CD4-positive, alpha-beta memory T cell (primary cell): ENCODE measurements around the gene WASL. TPM values are rescaled to one million over a fixed set of nuclear protein-coding genes. Genes with fewer than 3 reads are reported as not detected.

Experiments
- CTCF ChIA-PET: fragments of 350-600 bp; sonication (Branson Sonifier 250); formaldehyde crosslinking; loops from one replicate; lab custom pipeline; 2021; ENCODE audit warnings: inconsistent platforms; ENCODE audit not compliant: partially characterized antibody; lab: Charles Lee
- POLR2A ChIA-PET: fragments of 350-600 bp; sonication (Branson Sonifier 250); formaldehyde crosslinking; loops from one replicate; lab custom pipeline; 2021; ENCODE audit not compliant: partially characterized antibody; lab: Charles Lee
- DNase-seq, 5 donors: peaks; one replicate each; pipeline versions ENCODE4 v3.0.0 to v3.0.0-alpha.2; 2020 to 2022; ENCODE audit warnings: mixed read lengths in 1 of 5
- H3K27ac ChIP-seq: one replicate; pipeline ENCODE4 v1.7.0; 2013; ENCODE audit warnings: low read depth, low read length
- H3K27me3 ChIP-seq: 2 replicates; pipeline ENCODE4 v1.7.0; 2013; ENCODE audit warnings: mild to moderate bottlenecking, low read length, moderate library complexity; ENCODE audit not compliant: insufficient read depth
- H3K36me3 ChIP-seq: 2 replicates; pipeline ENCODE4 v1.7.0; 2013; ENCODE audit warnings: mild to moderate bottlenecking, low read length, moderate library complexity; ENCODE audit not compliant: insufficient read depth
- H3K4me1 ChIP-seq: 2 replicates; pipeline ENCODE4 v1.7.0; 2013; ENCODE audit warnings: mild to moderate bottlenecking, low read length, moderate library complexity; ENCODE audit not compliant: insufficient read depth
- H3K4me3 ChIP-seq, 2 donors: one replicate each; pipeline ENCODE4 v1.7.0; 2013; ENCODE audit warnings: low read length in 2 of 2, mild to moderate bottlenecking in 1 of 2
- H3K9me3 ChIP-seq, 2 donors: one replicate each; pipeline ENCODE4 v1.7.0; 2013; ENCODE audit warnings: low read length in 2 of 2, control low read depth in 1 of 2; ENCODE audit not compliant: control insufficient read depth in 1 of 2
- H3K27ac Mint-ChIP-seq, 7 donors: one replicate each; pipeline ENCODE4 v1.8.0; 2020 to 2021; ENCODE audit warnings: mixed read lengths in 7 of 7, mild to moderate bottlenecking in 6 of 7, inconsistent platforms in 3 of 7, moderate library complexity in 3 of 7
- H3K27me3 Mint-ChIP-seq, 2 donors: one replicate each; pipeline ENCODE4 v1.8.0; 2020 to 2021; ENCODE audit warnings: mixed read lengths in 2 of 2
- H3K36me3 Mint-ChIP-seq, 2 donors: one replicate each; pipeline ENCODE4 v1.8.0; 2020 to 2021; ENCODE audit warnings: mixed read lengths in 2 of 2, inconsistent platforms in 1 of 2, mild to moderate bottlenecking in 1 of 2
- H3K4me1 Mint-ChIP-seq, 4 donors: one replicate each; pipeline ENCODE4 v1.8.0; 2020 to 2021; ENCODE audit warnings: mixed read lengths in 4 of 4, mild to moderate bottlenecking in 1 of 4
- H3K4me3 Mint-ChIP-seq, 8 donors: one replicate each; pipeline ENCODE4 v1.8.0; 2020 to 2021; ENCODE audit warnings: mixed read lengths in 8 of 8, mild to moderate bottlenecking in 7 of 8, moderate library complexity in 6 of 8, inconsistent platforms in 3 of 8
- H3K9me3 Mint-ChIP-seq, 8 donors: one replicate each; pipeline ENCODE4 v1.8.0; 2020 to 2021; ENCODE audit warnings: mixed read lengths in 8 of 8, mild to moderate bottlenecking in 5 of 8, inconsistent platforms in 3 of 8, moderate library complexity in 1 of 8
- intact Hi-C: fragments of 100-400 bp; cut with micrococcal nuclease; formaldehyde crosslinking; loops from one replicate; pipeline ENCODE4 v1.15.1; 2023
- polyA plus RNA-seq, 2 donors: library from polyadenylated mRNA; unstranded; fragments of 300-500 nt; fragmentation: Illumina TruSeq; gene quantifications; one replicate each; pipeline ENCODE4 v1.2.3, GENCODE V29; 2021
- total RNA-seq, 2 experiments: library from RNA; stranded (reverse); gene quantifications; one replicate each; pipeline ENCODE4 v1.2.3, GENCODE V29; 2021

WASL gene
- total and polyA plus RNA-seq, 4 experiments from 2014 or later, result 1.9 to 13.5 (median 7.8) TPM

DNA sequence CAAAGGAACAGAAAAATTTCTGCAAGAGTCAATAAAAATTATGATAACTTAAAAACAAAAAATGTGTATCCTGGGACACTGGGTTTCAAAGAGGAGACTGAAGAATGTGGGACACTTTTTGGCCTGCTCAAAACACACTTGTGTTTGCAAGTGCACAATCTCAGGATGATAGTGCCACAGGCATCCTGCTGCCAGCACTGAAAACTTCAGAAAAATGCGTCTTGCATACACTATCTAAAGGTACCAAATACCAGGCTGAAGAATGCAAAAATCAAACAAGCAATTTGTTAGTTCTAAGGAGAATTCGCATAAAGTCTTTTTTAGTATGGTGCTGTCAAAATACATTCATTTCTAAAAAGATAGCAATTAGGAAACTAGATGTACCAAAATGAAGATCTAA, 38.1 kb downstream of the WASL start:
- H3K4me1 Mint-ChIP-seq, result peaks cover 40 to 49% (median 46%) of the 10 kb centered on the region in 4 donors
- no peak overlapping the region for H3K4me3 Mint-ChIP-seq
- DNase-seq, result no peak
- H3K27me3 Mint-ChIP-seq, result no peaks in the 10 kb centered on the region
- no peaks in the 10 kb centered on the region for H3K27me3 ChIP-seq
- H3K4me1 ChIP-seq, result peaks cover 37% of the 10 kb centered on the region
- H3K27ac ChIP-seq, result no peak overlapping the region
- H3K9me3 ChIP-seq, result no peaks in the 10 kb centered on the region
- POLR2A ChIA-PET, result no interaction called here
- no peaks in the 10 kb centered on the region for H3K9me3 Mint-ChIP-seq
- H3K4me3 ChIP-seq, result no peak overlapping the region
- peaks cover 23 to 25% of the 10 kb centered on the region in 2 donors for H3K36me3 Mint-ChIP-seq
- H3K36me3 ChIP-seq, result peaks cover 13% of the 10 kb centered on the region
- CTCF ChIA-PET, result no interaction called here
- intact Hi-C loops, result loop anchor here (5.0 kb wide), 1 partner anchor 37 kb away; the partner anchor contains the start of gene WASL
- peak overlapping the region in 4 of 7 donors; percentile 5 to 26 (median 16) for H3K27ac Mint-ChIP-seq

DNA sequence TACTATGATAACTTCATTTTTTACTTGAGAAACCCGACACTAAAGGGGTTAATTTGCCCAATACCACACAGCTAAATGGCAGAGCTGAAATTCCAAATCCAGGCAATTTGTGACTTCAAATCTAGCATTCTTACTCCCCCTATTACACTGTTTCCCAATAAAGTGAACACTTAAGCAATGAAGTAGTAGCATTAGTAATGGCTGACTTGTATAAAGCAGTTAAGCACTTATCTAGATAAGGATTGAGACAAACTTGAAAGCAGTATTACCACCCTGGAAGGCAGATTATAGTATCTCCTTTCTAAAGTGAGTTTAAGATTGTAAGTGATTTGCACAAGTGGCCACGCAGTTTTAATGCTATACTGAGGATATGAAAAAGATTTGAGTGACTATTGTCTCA, 39.3 kb downstream of the WASL start:
- H3K9me3 Mint-ChIP-seq, result no peaks in the 10 kb centered on the region
- H3K4me1 Mint-ChIP-seq, result peaks cover 33 to 38% (median 36%) of the 10 kb centered on the region in 4 donors
- no peaks in the 10 kb centered on the region for H3K27me3 Mint-ChIP-seq

DNA sequence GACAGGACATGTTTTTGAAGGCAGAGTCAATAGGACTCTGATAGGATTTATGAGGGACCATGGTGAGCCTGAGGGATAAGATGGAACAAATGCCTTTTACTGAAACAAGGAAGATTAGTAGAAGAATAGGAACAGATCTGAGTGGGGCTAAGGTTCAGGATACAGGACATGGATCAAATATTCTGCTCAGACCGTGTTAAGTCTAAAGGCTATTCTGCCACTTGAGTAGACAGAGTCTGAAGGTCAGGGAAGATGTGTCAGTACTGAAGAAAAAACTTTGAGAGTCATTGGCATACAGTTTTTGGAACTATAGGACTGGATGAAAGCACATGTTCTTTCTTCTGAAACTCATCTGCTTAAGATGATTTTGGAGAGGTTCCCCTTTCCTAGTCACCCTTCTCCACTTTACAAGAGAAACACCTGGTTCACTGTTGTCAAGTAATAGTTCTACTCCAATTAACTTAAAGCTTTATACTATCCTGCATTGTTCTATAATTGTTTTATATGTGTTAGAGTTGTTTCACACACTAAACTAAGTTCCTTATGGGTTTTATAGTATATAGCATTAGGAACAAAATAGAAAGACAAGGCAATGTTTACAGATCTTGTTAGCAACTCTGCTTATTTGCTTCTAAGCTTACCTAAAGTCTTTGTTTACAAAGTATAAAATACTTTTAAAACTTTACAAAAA, 43.4 kb downstream of the WASL start:
- H3K9me3 Mint-ChIP-seq, result no peaks in the 10 kb centered on the region
- peaks cover 16% of the 10 kb centered on the region for H3K36me3 ChIP-seq
- H3K4me1 ChIP-seq, result peaks cover 6% of the 10 kb centered on the region
- DNase-seq, result no peak
- no peak overlapping the region for H3K27ac ChIP-seq
- peaks cover 28 to 45% of the 10 kb centered on the region in 2 donors for H3K36me3 Mint-ChIP-seq
- peak overlapping the region in 5 of 7 donors; percentile 5 to 87 (median 32) for H3K27ac Mint-ChIP-seq
- no peak overlapping the region for H3K4me3 ChIP-seq
- no peak overlapping the region for H3K4me3 Mint-ChIP-seq
- intact Hi-C loops, result no loop called here
- ChIA-PET CTCF (interaction anchor here (0.5 kb wide), 1 partner anchor 133 kb away, joined by 4 read pairs; no protein-coding TSS in a partner anchor), POLR2A (no interaction called here)
- no peaks in the 10 kb centered on the region for H3K27me3 Mint-ChIP-seq
- H3K4me1 Mint-ChIP-seq, result peaks cover 0 to 9% (median 3%) of the 10 kb centered on the region in 4 donors
- H3K9me3 ChIP-seq, result no peaks in the 10 kb centered on the region
- no peaks in the 10 kb centered on the region for H3K27me3 ChIP-seq

More for the DNA sequence above, 39.3 kb downstream of the WASL start:
- ChIA-PET CTCF (no interaction called here), POLR2A (no interaction called here)
- peak overlapping the region in 1 of 7 donors; percentile 36 for H3K27ac Mint-ChIP-seq
- intact Hi-C loops, result no loop called here
- DNase-seq, result no peak
- H3K4me1 ChIP-seq, result peaks cover 37% of the 10 kb centered on the region
- H3K27ac ChIP-seq, result no peak overlapping the region
- peaks cover 16% of the 10 kb centered on the region for H3K36me3 ChIP-seq
- H3K4me3 Mint-ChIP-seq, result no peak overlapping the region
- H3K4me3 ChIP-seq, result no peak overlapping the region
- no peaks in the 10 kb centered on the region for H3K27me3 ChIP-seq
- H3K9me3 ChIP-seq, result no peaks in the 10 kb centered on the region
- peaks cover 27 to 32% of the 10 kb centered on the region in 2 donors for H3K36me3 Mint-ChIP-seq

- Histone ChIP-seq H3K4me3 (no peak overlapping the region), H3K4me1 (no peaks in the 10 kb centered on the region), H3K9me3 (no peaks in the 10 kb centered on the region), H3K36me3 (peaks cover 7% of the 10 kb centered on the region), H3K27me3 (no peaks in the 10 kb centered on the region), H3K27ac (no peak overlapping the region)
- Mint-ChIP-seq H3K27ac (no peak overlapping the region), H3K36me3 (peaks cover 37 to 49% of the 10 kb centered on the region in 2 donors), H3K9me3 (no peaks in the 10 kb centered on the region), H3K27me3 (no peaks in the 10 kb centered on the region), H3K4me1 (no peaks in the 10 kb centered on the region), H3K4me3 (no peak overlapping the region)
- intact Hi-C loops, result no loop called here
- POLR2A ChIA-PET, result no interaction called here
- CTCF ChIA-PET, result no interaction called here
- DNase-seq, result no peak
Measured at GRCh38 chr7:123695944-123696677, 52.7 kb downstream of the WASL start.

DNA sequence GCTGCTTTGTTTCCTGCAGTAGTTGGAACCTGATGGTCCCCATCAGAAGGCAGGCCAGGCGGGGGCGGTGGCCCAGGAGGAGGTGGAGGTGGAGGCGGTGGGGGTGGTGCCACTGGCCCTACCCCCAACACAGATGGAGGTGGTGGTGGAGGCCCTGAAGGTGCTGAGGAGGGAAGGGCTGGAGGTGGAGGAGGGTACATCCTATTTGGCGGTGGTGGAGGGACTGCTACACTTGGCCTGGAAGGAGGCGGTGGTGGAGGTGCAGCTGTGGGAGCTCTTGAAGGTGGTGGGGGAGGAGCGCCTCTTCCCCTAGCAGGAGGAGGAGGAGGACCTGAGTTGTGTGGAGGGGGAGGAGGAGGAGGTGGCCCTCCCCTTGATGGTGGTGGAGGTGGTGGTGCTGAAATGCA, 56.3 kb downstream of the WASL start:
- POLR2A ChIA-PET, result interaction anchor here (0.6 kb wide), 1 partner anchor 18 kb away, joined by 3 read pairs; no protein-coding TSS in a partner anchor
- no peak overlapping the region for H3K27ac ChIP-seq
- no peaks in the 10 kb centered on the region for H3K27me3 Mint-ChIP-seq
- CTCF ChIA-PET, result interaction anchor here (1.3 to 3.9 kb wide), 3 partner anchors 9 to 173 kb away, joined by 3 to 18 read pairs (median 17); no protein-coding TSS in a partner anchor
- H3K27ac Mint-ChIP-seq, result peak overlapping the region in 1 of 7 donors; percentile 42
- no peak overlapping the region for H3K4me3 Mint-ChIP-seq
- H3K4me1 ChIP-seq, result no peaks in the 10 kb centered on the region
- peaks cover 19% of the 10 kb centered on the region for H3K36me3 ChIP-seq
- H3K4me3 ChIP-seq, result no peak overlapping the region
- H3K4me1 Mint-ChIP-seq, result no peaks in the 10 kb centered on the region
- intact Hi-C loops, result no loop called here
- DNase-seq, result no peak
- H3K9me3 Mint-ChIP-seq, result no peaks in the 10 kb centered on the region
- H3K9me3 ChIP-seq, result no peaks in the 10 kb centered on the region
- H3K27me3 ChIP-seq, result no peaks in the 10 kb centered on the region
- H3K36me3 Mint-ChIP-seq, result peaks cover 37 to 50% of the 10 kb centered on the region in 2 donors

GRCh38 chr7:123690550-123690949, 58.3 kb downstream of the WASL start:
- ChIA-PET POLR2A (interaction anchor here (1.1 kb wide), 1 partner anchor 133 kb away, joined by 3 read pairs; the partner anchor contains the start of gene NDUFA5), CTCF (interaction anchor here (3.1 to 3.9 kb wide), 2 partner anchors 9 to 11 kb away, joined by 17 to 18 read pairs; no protein-coding TSS in a partner anchor)
- Histone ChIP-seq H3K27me3 (no peaks in the 10 kb centered on the region), H3K4me1 (no peaks in the 10 kb centered on the region), H3K4me3 (no peak overlapping the region), H3K27ac (no peak overlapping the region), H3K9me3 (no peaks in the 10 kb centered on the region), H3K36me3 (peaks cover 19% of the 10 kb centered on the region)
- H3K4me3 Mint-ChIP-seq, result no peak overlapping the region
- H3K9me3 Mint-ChIP-seq, result no peaks in the 10 kb centered on the region
- intact Hi-C loops, result no loop called here
- no peaks in the 10 kb centered on the region for H3K27me3 Mint-ChIP-seq
- no peak for DNase-seq
- H3K36me3 Mint-ChIP-seq, result peaks cover 32 to 49% of the 10 kb centered on the region in 2 donors
- H3K27ac Mint-ChIP-seq, result no peak overlapping the region
- peaks cover 0 to 4% (median 0%) of the 10 kb centered on the region in 4 donors for H3K4me1 Mint-ChIP-seq

DNA sequence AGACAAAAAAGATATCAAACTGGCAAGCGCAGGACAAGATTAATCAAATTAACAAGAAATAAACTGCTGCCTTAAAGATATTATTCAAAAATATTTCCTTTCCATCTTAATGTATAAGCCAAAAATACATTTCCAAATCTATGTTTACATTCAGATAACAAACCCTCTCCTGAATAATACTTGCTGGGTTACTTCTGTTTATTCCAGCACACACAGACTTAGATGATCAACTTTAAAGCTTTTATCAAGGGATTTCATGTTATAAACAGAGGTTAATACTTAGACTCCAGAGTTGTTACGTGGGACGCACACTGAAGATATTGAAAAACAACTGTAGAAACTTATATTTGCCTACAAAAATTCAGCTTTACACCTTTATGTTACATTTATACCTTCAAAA, 59.6 kb downstream of the WASL start:
- Mint-ChIP-seq H3K27ac (no peak overlapping the region), H3K4me1 (peaks cover 0 to 4% (median 0%) of the 10 kb centered on the region in 4 donors), H3K4me3 (no peak overlapping the region), H3K36me3 (peaks cover 24 to 47% of the 10 kb centered on the region in 2 donors), H3K27me3 (no peaks in the 10 kb centered on the region), H3K9me3 (no peaks in the 10 kb centered on the region)
- no peaks in the 10 kb centered on the region for H3K27me3 ChIP-seq
- no peaks in the 10 kb centered on the region for H3K4me1 ChIP-seq
- H3K36me3 ChIP-seq, result peaks cover 12% of the 10 kb centered on the region
- H3K27ac ChIP-seq, result no peak overlapping the region
- CTCF ChIA-PET, result interaction anchor here (0.8 to 3.9 kb wide), 3 partner anchors 12 to 176 kb away, joined by 3 to 17 read pairs (median 6); no protein-coding TSS in a partner anchor
- intact Hi-C loops, result no loop called here
- no peaks in the 10 kb centered on the region for H3K9me3 ChIP-seq
- H3K4me3 ChIP-seq, result no peak overlapping the region
- DNase-seq, result no peak
- POLR2A ChIA-PET, result no interaction called here
